Stimulated activated CD8-positive, alpha-beta memory T cell treated with anti-CD3 and anti-CD28 coated beads, Interleukin-2, amount 100 ng/mL, for 1 hour (primary cell): ENCODE results near the gene SRPK3.
A peak's percentile ranks its signal among the peaks of the same experiment; 100 is the strongest.
"Not testable (repeated sequence)": the region's sequence is repeated elsewhere in the genome, so short reads cannot be mapped to it uniquely, and the experiment has no call there.

ENCODE experiments used
- DNase-seq, 2 donors: peaks; one replicate each; pipeline ENCODE4 v3.0.0-alpha.2; 2020; ENCODE audit warnings: low read depth in 2 of 2

The SRPK3 gene

GRCh38 chrX:153745067-153745433 lies 35.8 kb upstream of the SRPK3 start:
- DNase-seq = not testable (repeated sequence)

- DNase-seq = no peak
Measured at GRCh38 chrX:153746359-153746758, 34.5 kb upstream of the SRPK3 start.

GRCh38 chrX:153746991-153747390 lies 33.9 kb upstream of the SRPK3 start:
- not testable (repeated sequence) for DNase-seq

- not testable (repeated sequence) for DNase-seq
Measured at GRCh38 chrX:153749017-153749416, 31.8 kb upstream of the SRPK3 start.

GRCh38 chrX:153750127-153750774 lies 30.6 kb upstream of the SRPK3 start:
- DNase-seq = no peak

- DNase-seq = no peak
Measured at GRCh38 chrX:153755136-153755535, 25.7 kb upstream of the SRPK3 start.

GRCh38 chrX:153761863-153762262 lies 19.0 kb upstream of the SRPK3 start:
- DNase-seq = no peak

GRCh38 chrX:153762626-153763173 lies 18.1 kb upstream of the SRPK3 start:
- no peak for DNase-seq

GRCh38 chrX:153763298-153763932 lies 17.4 kb upstream of the SRPK3 start:
- DNase-seq = no peak

- DNase-seq = peak; percentile 50 to 60
Measured at GRCh38 chrX:153763989-153764755, 16.7 kb upstream of the SRPK3 start, which contains the start of gene PLXNB3. TSS of gene PLXNB3 (plus strand) at chrX:153764249. CDS start at chrX:153765536, 1,287 bp downstream.

- DNase-seq = no peak
Measured at GRCh38 chrX:153764786-153765137, 16.1 kb upstream of the SRPK3 start.

GRCh38 chrX:153765138-153766079 lies 15.4 kb upstream of the SRPK3 start:
- no peak for DNase-seq

- DNase-seq = peak in 1 of 2 donors; percentile 12
Measured at GRCh38 chrX:153766098-153766817, 14.6 kb upstream of the SRPK3 start.

GRCh38 chrX:153766871-153767673 lies 13.8 kb upstream of the SRPK3 start:
- DNase-seq = no peak

GRCh38 chrX:153767674-153768055 lies 13.2 kb upstream of the SRPK3 start:
- no peak for DNase-seq

GRCh38 chrX:153768311-153769157 lies 12.3 kb upstream of the SRPK3 start:
- DNase-seq = no peak

- DNase-seq = no peak
Measured at GRCh38 chrX:153769158-153769864, 11.5 kb upstream of the SRPK3 start.

GRCh38 chrX:153769865-153770600 lies 10.8 kb upstream of the SRPK3 start:
- no peak for DNase-seq
